SK-N-SH treated with all-trans-retinoic acid at 6 μM for 48 hours (cell line): Measurements from ENCODE around the gene LCN2.

ENCODE experiments used
- CSDC2 ChIP-seq: fragments of 250-450 bp; sonication (Bioruptor Pico); IDR thresholded peaks from 2 replicates; pipeline ENCODE4 v1.5.0; 2020; ENCODE audit warnings: mild to moderate bottlenecking, moderate library complexity
- CSRNP3 ChIP-seq: fragments of 250-450 bp; sonication (Bioruptor Pico); IDR thresholded peaks from 2 replicates; pipeline ENCODE4 v1.5.1; 2021; ENCODE audit warnings: mild to moderate bottlenecking, moderate library complexity
- ISL1 ChIP-seq: fragments of 250-450 bp; sonication (Bioruptor Pico); IDR thresholded peaks from 2 replicates; pipeline ENCODE4 v2.1.2; 2022; ENCODE audit warnings: mild to moderate bottlenecking, moderate library complexity
- TOX ChIP-seq: fragments of 250-450 bp; sonication (Bioruptor Pico); IDR thresholded peaks from 2 replicates; pipeline ENCODE4 v1.8.0; 2021; ENCODE audit warnings: mild to moderate bottlenecking, moderate library complexity, borderline replicate concordance
- ZFP30 ChIP-seq: fragments of 450-650 bp; formaldehyde crosslinking; IDR thresholded peaks from 2 replicates; pipeline ENCODE4 v1.5.0; 2022; ENCODE audit warnings: mild to moderate bottlenecking, moderate library complexity

- TF ChIP-seq CSDC2 (CRISPR knock-in tag), result no peak
- no peak for TF ChIP-seq TOX (CRISPR knock-in tag)
- TF ChIP-seq CSRNP3, result no peak
- TF ChIP-seq ZFP30, result no peak
- TF ChIP-seq ISL1 (CRISPR knock-in tag), result no peak
These were observed 10.2 kb downstream of the LCN2 start for GRCh38 chr9:128159522-128159783.
